Measurements from ENCODE around the gene RIGI. TPM values are rescaled to one million over a fixed set of nuclear protein-coding genes. Genes with fewer than 3 reads are reported as not detected.

The RIGI gene
- total and polyA plus RNA-seq, 2 of the 13 experiments (the other 11 are each of a cell fraction or from before 2014, with no cell fraction given) = 3.0 to 8.2 TPM

DNA sequence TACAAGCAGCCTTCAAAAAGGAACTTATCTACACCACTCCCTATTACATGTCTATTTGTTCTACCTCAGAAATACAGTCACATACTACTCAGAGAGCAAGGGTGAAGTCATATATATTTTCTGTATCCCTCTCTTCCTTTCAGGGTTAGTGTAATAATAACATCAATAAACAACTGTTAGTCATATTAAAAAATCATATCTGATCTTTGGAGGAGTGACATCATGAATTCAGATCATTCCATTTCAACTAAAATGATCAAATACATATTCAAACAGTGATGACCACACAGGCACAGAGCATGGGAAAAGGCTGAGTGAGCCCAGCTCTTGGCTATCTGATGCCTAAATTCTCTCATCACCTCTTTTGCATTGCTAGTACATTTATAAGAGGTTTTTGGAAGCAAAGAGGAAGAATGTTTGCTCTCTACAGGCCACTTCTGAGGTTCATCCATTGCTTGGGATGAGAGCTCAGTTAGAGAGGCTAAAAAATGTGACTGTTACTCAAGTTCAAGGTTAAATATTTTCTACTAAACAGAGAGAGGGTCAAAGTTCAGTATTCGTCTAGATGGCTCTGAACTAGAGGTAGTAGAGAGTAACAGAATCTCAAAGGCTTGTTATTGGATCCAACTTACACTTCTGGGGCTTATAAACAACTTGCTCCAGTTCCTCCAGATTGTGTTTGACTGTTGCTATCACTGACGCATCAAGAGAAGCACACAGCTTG lies 39.0 kb downstream of the RIGI start (continued):
- TF ChIP-seq, protein P1, sequence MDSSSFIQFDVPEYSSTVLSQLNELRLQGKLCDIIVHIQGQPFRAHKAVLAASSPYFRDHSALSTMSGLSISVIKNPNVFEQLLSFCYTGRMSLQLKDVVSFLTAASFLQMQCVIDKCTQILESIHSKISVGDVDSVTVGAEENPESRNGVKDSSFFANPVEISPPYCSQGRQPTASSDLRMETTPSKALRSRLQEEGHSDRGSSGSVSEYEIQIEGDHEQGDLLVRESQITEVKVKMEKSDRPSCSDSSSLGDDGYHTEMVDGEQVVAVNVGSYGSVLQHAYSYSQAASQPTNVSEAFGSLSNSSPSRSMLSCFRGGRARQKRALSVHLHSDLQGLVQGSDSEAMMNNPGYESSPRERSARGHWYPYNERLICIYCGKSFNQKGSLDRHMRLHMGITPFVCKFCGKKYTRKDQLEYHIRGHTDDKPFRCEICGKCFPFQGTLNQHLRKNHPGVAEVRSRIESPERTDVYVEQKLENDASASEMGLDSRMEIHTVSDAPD (CRISPR knock-in tag; IDR thresholded peaks at IDR 0.05) = no peak
- no peak for TF ChIP-seq ZSCAN12 (CRISPR knock-in tag; IDR thresholded peaks at IDR 0.05)
- TF ChIP-seq ZNF383 (CRISPR knock-in tag; IDR thresholded peaks at IDR 0.05; ENCODE audit: borderline replicate concordance) = no peak
- TF ChIP-seq ZNF33A (CRISPR knock-in tag; IDR thresholded peaks at IDR 0.05; ENCODE audit: borderline replicate concordance) = no peak
- TF ChIP-seq, protein P2, sequence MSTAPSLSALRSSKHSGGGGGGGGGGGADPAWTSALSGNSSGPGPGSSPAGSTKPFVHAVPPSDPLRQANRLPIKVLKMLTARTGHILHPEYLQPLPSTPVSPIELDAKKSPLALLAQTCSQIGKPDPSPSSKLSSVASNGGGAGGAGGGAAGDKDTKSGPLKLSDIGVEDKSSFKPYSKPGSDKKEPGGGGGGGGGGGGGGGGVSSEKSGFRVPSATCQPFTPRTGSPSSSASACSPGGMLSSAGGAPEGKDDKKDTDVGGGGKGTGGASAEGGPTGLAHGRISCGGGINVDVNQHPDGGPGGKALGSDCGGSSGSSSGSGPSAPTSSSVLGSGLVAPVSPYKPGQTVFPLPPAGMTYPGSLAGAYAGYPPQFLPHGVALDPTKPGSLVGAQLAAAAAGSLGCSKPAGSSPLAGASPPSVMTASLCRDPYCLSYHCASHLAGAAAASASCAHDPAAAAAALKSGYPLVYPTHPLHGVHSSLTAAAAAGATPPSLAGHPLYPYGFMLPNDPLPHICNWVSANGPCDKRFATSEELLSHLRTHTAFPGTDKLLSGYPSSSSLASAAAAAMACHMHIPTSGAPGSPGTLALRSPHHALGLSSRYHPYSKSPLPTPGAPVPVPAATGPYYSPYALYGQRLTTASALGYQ (CRISPR knock-in tag; IDR thresholded peaks at IDR 0.05) = no peak
- no peak for TF ChIP-seq DPF2 (CRISPR knock-in tag; IDR thresholded peaks at IDR 0.05; ENCODE audit: borderline replicate concordance, low read depth)
- TF ChIP-seq NFE2L1 (CRISPR knock-in tag; IDR thresholded peaks at IDR 0.05; ENCODE audit: borderline replicate concordance) = no peak
- TF ChIP-seq TBX2 (CRISPR knock-in tag; IDR thresholded peaks at IDR 0.05; ENCODE audit: borderline replicate concordance) = no peak
- TF ChIP-seq SOX13 (IDR thresholded peaks at IDR 0.05) = no peak
- TF ChIP-seq SOX13 (CRISPR knock-in tag; conservative IDR thresholded peaks at IDR 0.05 in 1 of 2, IDR thresholded peaks at IDR 0.05 in 1 of 2) = peak in 1 of 2 experiments; percentile 33; a peak in 1 of 4 replicates
- TF ChIP-seq SIN3B (IDR thresholded peaks at IDR 0.05; ENCODE audit: low read length) = no peak
- TF ChIP-seq RXRB (CRISPR knock-in tag; IDR thresholded peaks at IDR 0.05; ENCODE audit: borderline replicate concordance) = peak; percentile 47; the same call in 1 of the 2 replicates
- TF ChIP-seq, protein P3, sequence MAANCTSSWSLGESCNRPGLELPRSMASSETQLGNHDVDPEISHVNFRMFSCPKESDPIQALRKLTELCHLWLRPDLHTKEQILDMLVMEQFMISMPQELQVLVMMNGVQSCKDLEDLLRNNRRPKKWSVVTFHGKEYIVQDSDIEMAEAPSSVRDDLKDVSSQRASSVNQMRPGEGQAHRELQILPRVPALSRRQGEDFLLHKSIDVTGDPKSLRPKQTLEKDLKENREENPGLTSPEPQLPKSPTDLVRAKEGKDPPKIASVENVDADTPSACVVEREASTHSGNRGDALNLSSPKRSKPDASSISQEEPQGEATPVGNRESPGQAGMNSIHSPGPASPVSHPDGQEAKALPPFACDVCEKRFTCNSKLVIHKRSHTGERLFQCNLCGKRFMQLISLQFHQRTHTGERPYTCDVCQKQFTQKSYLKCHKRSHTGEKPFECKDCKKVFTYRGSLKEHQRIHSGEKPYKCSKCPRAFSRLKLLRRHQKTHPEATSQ (CRISPR knock-in tag; IDR thresholded peaks at IDR 0.05; ENCODE audit: borderline replicate concordance) = no peak
- TF ChIP-seq, protein P4, sequence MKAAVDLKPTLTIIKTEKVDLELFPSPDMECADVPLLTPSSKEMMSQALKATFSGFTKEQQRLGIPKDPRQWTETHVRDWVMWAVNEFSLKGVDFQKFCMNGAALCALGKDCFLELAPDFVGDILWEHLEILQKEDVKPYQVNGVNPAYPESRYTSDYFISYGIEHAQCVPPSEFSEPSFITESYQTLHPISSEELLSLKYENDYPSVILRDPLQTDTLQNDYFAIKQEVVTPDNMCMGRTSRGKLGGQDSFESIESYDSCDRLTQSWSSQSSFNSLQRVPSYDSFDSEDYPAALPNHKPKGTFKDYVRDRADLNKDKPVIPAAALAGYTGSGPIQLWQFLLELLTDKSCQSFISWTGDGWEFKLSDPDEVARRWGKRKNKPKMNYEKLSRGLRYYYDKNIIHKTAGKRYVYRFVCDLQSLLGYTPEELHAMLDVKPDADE (CRISPR knock-in tag; IDR thresholded peaks at IDR 0.05) = no peak
- no peak for TF ChIP-seq ZNF33B (CRISPR knock-in tag; IDR thresholded peaks at IDR 0.05)
- TF ChIP-seq ZNF34 (CRISPR knock-in tag; IDR thresholded peaks at IDR 0.05; ENCODE audit: borderline replicate concordance) = no peak
- TF ChIP-seq U2AF1 (optimal IDR thresholded peaks at IDR 0.05; ENCODE audit: low read depth, low read length) = no peak
- TF ChIP-seq, protein P5, sequence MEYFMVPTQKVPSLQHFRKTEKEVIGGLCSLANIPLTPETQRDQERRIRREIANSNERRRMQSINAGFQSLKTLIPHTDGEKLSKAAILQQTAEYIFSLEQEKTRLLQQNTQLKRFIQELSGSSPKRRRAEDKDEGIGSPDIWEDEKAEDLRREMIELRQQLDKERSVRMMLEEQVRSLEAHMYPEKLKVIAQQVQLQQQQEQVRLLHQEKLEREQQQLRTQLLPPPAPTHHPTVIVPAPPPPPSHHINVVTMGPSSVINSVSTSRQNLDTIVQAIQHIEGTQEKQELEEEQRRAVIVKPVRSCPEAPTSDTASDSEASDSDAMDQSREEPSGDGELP (IDR thresholded peaks at IDR 0.05; ENCODE audit: borderline replicate concordance, low read depth) = no peak
- TF ChIP-seq, protein P6, sequence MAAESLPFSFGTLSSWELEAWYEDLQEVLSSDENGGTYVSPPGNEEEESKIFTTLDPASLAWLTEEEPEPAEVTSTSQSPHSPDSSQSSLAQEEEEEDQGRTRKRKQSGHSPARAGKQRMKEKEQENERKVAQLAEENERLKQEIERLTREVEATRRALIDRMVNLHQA (CRISPR knock-in tag; IDR thresholded peaks at IDR 0.05) = no peak
- no peak for TF ChIP-seq AKAP8 (CRISPR knock-in tag; IDR thresholded peaks at IDR 0.05)

Measured in HepG2 (cell line).